B cell (primary cell): ENCODE results near the gene HYAL1. TPM values are rescaled to one million over a fixed set of nuclear protein-coding genes. Genes with fewer than 3 reads are reported as not detected.

Source experiments
- ATAC-seq: fragments of 200-7000 bp; cut with Tn5 transposase; one replicate; pipeline ENCODE4 v1.10.0; 2021; ENCODE audit warnings: low read depth, mild to moderate bottlenecking, moderate number of reproducible peaks, moderate library complexity
- CTCF ChIA-PET: fragments of 350-600 bp; sonication (Branson Sonifier 250); formaldehyde crosslinking; loops from one replicate; lab custom pipeline; 2021; ENCODE audit warnings: antibody characterized with exemption, inconsistent platforms; lab: Charles Lee
- POLR2A ChIA-PET: fragments of 350-600 bp; sonication (Branson Sonifier 250); formaldehyde crosslinking; loops from one replicate; lab custom pipeline; 2021; ENCODE audit warnings: antibody characterized with exemption; lab: Charles Lee
- DNase-seq: peaks from one replicate; pipeline ENCODE4 v3.0.0; 2013
- H2AFZ ChIP-seq: 2 replicates; pipeline ENCODE4 v1.6.1; 2012; ENCODE audit warnings: mild to moderate bottlenecking, low read depth, low read length; ENCODE audit not compliant: insufficient read depth, poor library complexity, severe bottlenecking
- H3K27ac ChIP-seq, 2 donors: 1 replicate in 1 of 2; 2 replicates in 1 of 2; pipeline ENCODE4 v1.5.1; 2012 to 2013; ENCODE audit warnings: low read length in 2 of 2, mild to moderate bottlenecking in 2 of 2, moderate library complexity in 1 of 2
- H3K27me3 ChIP-seq, 4 experiments: fragments of 200-600 bp in 1 of 4; sonication (generic) in 1 of 4; replicated peaks in 1 of 4; 1 replicate in 2 of 4; 2 replicates in 2 of 4; pipeline versions ENCODE4 v1.6.1 to v1.7.0; 2013 to 2016; ENCODE audit warnings: low read length in 3 of 4, mild to moderate bottlenecking in 2 of 4, mixed read lengths in 1 of 4, moderate library complexity in 1 of 4; ENCODE audit not compliant: insufficient read depth in 4 of 4, control insufficient read depth in 3 of 4; ENCODE audit errors: control extremely low read depth in 1 of 4
- H3K36me3 ChIP-seq, 2 experiments: replicated peaks in 1 of 2; 1 replicate in 1 of 2; 2 replicates in 1 of 2; pipeline versions ENCODE4 v1.6.1 to v1.7.1; 2013; ENCODE audit warnings: low read length in 1 of 2; ENCODE audit not compliant: insufficient read depth in 2 of 2, control insufficient read depth in 1 of 2; ENCODE audit errors: control extremely low read depth in 1 of 2, extremely low read depth in 1 of 2
- H3K4me1 ChIP-seq, 2 donors: fragments of 200-600 bp in 1 of 2; sonication (generic) in 1 of 2; 1 replicate in 1 of 2; 2 replicates in 1 of 2; pipeline versions ENCODE4 v1.5.1 to v1.6.1; 2013 to 2017; ENCODE audit warnings: low read length in 2 of 2; ENCODE audit not compliant: control insufficient read depth in 2 of 2, insufficient read depth in 2 of 2
- H3K4me2 ChIP-seq: replicated peaks from 2 replicates; pipeline ENCODE3; 2012; ENCODE audit warnings: mild to moderate bottlenecking, low read depth, low read length; ENCODE audit not compliant: poor library complexity, severe bottlenecking
- H3K4me3 ChIP-seq, 5 experiments: fragments of 200-600 bp in 1 of 5; sonication (generic) in 1 of 5; 1 replicate in 3 of 5; 2 replicates in 2 of 5; pipeline versions ENCODE4 v1.5.1 to v1.7.0; 2011 to 2016; ENCODE audit warnings: low read length in 4 of 5, mild to moderate bottlenecking in 4 of 5, low read depth in 2 of 5, control low read depth in 1 of 5, moderate library complexity in 1 of 5; ENCODE audit not compliant: insufficient read depth in 1 of 5; ENCODE audit errors: control extremely low read depth in 1 of 5, extremely low read depth in 1 of 5
- H3K79me2 ChIP-seq: fragments of 200-600 bp; sonication (generic); one replicate; pipeline ENCODE4 v1.6.0; 2016; ENCODE audit warnings: low read length; ENCODE audit not compliant: control insufficient read depth, insufficient read depth
- H3K9ac ChIP-seq: fragments of 200-600 bp; sonication (generic); 2 replicates; pipeline ENCODE4 v1.6.1; 2017; ENCODE audit warnings: mild to moderate bottlenecking, low read length, moderate library complexity
- H3K9me3 ChIP-seq, 3 donors: one replicate each; pipeline versions ENCODE4 v1.6.1 to v1.7.1; 2013; ENCODE audit warnings: low read length in 2 of 3; ENCODE audit not compliant: control insufficient read depth in 2 of 3, insufficient read depth in 1 of 3; ENCODE audit errors: control extremely low read depth in 1 of 3
- H4K20me1 ChIP-seq: 2 replicates; pipeline ENCODE4 v1.6.0; 2012; ENCODE audit warnings: mild to moderate bottlenecking, low read length; ENCODE audit not compliant: insufficient read depth, control insufficient read depth, poor library complexity, severe bottlenecking
- H3K27ac Mint-ChIP-seq: one replicate; pipeline ENCODE4 v1.8.0; 2021; ENCODE audit warnings: mixed read lengths
- H3K27me3 Mint-ChIP-seq: one replicate; pipeline ENCODE4 v1.8.0; 2021; ENCODE audit warnings: mixed read lengths
- H3K4me1 Mint-ChIP-seq: one replicate; pipeline ENCODE4 v1.8.0; 2021; ENCODE audit warnings: mixed read lengths
- H3K4me3 Mint-ChIP-seq: one replicate; pipeline ENCODE4 v1.8.0; 2021; ENCODE audit warnings: mixed read lengths
- H3K9me3 Mint-ChIP-seq: one replicate; pipeline ENCODE4 v1.8.0; 2022; ENCODE audit warnings: mixed read lengths; ENCODE audit not compliant: insufficient read depth
- CTCF ChIP-seq: fragments of 200-600 bp; IDR thresholded peaks from one replicate; pipeline ENCODE4 v1.8.0; 2022; ENCODE audit warnings: antibody characterized with exemption, mild to moderate bottlenecking
- EZH2 ChIP-seq: IDR thresholded peaks from 2 replicates; pipeline ENCODE4 v1.6.1; 2012; ENCODE audit warnings: borderline replicate concordance, low read depth, mild to moderate bottlenecking, moderate library complexity, low read length; ENCODE audit not compliant: insufficient read depth, poor library complexity, severe bottlenecking
- WGBS: methylation state at CpG from one replicate; pipeline ENCODE4 v1.1.5; 2013; ENCODE audit warnings: missing lambda C conversion rate; ENCODE audit not compliant: insufficient coverage; 5-methylcytosine and 5-hydroxymethylcytosine counted together
- intact Hi-C: fragments of 100-400 bp; cut with micrococcal nuclease; formaldehyde crosslinking; loops from one replicate; pipeline ENCODE4 v1.10.0; 2022
- polyA plus RNA-seq: library from polyadenylated mRNA; depleted of rRNA; stranded (reverse); fragments of >200 nt; gene quantifications from 2 replicates; pipeline ENCODE4 v1.2.3, GENCODE V29; 2012
- total RNA-seq, 2 donors: library from RNA; stranded (reverse); fragments of 120-200 nt in 1 of 2; gene quantifications; 1 replicate in 1 of 2; 2 replicates in 1 of 2; pipeline versions ENCODE4 v1.2.3 to v1.2.4, GENCODE V29; 2013 to 2022

Gene HYAL1
- total and polyA plus RNA-seq, 2 donors (not counting 1 experiment from before 2014, with no cell fraction given) = 0.12 to 0.30 TPM

- no peak for DNase-seq
- H2AFZ ChIP-seq = peak overlapping the region; percentile 62
- no peak for ATAC-seq
- Mint-ChIP-seq H3K9me3 (no peaks in the 10 kb centered on the region), H3K4me1 (peaks cover 43% of the 10 kb centered on the region), H3K27me3 (no peaks in the 10 kb centered on the region), H3K4me3 (peak overlapping the region; percentile 77), H3K27ac (no peak overlapping the region)
- 94% methylated on average over 7 of the region's 8 CpGs for WGBS
- ChIA-PET CTCF (interaction anchor here (0.8 to 1.1 kb wide), 2 partner anchors 10 to 197 kb away, joined by 3 read pairs; no protein-coding TSS in a partner anchor), POLR2A (interaction anchor here (1.0 to 1.6 kb wide), 2 partner anchors 15 to 53 kb away, joined by 4 to 8 read pairs; partner anchors contain the start of genes IFRD2 and TMEM115)
- no peak for TF ChIP-seq CTCF
- no peak for TF ChIP-seq EZH2
- H4K20me1 ChIP-seq = peaks cover 21% of the 10 kb centered on the region
- intact Hi-C loops = loop anchor here (1.0 to 5.0 kb wide), 2 partner anchors 8 to 267 kb away; partner anchors contain the start of gene CISH
- no peak overlapping the region for H3K27ac ChIP-seq
- peak overlapping the region in 1 of 5 experiments; percentile 52 for H3K4me3 ChIP-seq
- peaks cover 0 to 19% of the 10 kb centered on the region in 2 experiments for H3K36me3 ChIP-seq
- H3K9me3 ChIP-seq = no peaks in the 10 kb centered on the region
- H3K9ac ChIP-seq = peak overlapping the region; percentile 55
- H3K4me1 ChIP-seq = peaks cover 27 to 52% of the 10 kb centered on the region in 2 donors
- peak overlapping the region; percentile 91 for H3K4me2 ChIP-seq
- no peaks in the 10 kb centered on the region for H3K27me3 ChIP-seq
- H3K79me2 ChIP-seq = peaks cover 34% of the 10 kb centered on the region
These were observed 41.6 kb upstream of the HYAL1 start for GRCh38 chr3:50345008-50345407.
